ENCODE measurements around the gene ODF2.

DNA sequence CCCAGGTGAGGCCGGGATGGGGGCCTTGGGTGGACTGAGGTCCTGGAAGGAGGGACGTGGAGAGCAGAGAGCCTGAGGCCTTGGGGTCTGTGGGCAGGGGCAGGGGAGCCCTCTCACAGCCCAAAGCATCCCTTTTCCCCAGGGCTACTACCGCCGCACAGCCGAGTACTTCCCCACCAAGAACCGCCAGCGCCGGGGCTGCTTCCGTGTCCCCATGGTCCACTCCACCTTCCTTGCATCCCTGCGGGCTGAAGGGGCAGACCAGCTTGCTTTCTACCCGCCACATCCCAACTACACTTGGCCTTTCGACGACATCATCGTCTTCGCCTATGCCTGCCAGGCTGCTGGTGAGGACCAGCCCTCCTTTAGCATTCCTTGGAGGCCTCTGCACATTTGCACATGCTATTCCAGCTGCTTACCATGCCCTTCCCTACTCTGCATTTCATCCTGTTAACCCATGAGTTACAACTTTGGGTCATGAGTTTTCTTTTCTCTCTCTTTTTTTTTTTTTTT lies 31.5 kb upstream of the ODF2 start:
- TF ChIP-seq, protein P1, sequence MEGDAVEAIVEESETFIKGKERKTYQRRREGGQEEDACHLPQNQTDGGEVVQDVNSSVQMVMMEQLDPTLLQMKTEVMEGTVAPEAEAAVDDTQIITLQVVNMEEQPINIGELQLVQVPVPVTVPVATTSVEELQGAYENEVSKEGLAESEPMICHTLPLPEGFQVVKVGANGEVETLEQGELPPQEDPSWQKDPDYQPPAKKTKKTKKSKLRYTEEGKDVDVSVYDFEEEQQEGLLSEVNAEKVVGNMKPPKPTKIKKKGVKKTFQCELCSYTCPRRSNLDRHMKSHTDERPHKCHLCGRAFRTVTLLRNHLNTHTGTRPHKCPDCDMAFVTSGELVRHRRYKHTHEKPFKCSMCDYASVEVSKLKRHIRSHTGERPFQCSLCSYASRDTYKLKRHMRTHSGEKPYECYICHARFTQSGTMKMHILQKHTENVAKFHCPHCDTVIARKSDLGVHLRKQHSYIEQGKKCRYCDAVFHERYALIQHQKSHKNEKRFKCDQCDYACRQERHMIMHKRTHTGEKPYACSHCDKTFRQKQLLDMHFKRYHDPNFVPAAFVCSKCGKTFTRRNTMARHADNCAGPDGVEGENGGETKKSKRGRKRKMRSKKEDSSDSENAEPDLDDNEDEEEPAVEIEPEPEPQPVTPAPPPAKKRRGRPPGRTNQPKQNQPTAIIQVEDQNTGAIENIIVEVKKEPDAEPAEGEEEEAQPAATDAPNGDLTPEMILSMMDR (conservative IDR thresholded peaks at IDR 0.05; ENCODE audit: low read depth in 2 of 2): no peak
- TF ChIP-seq POLR2AphosphoS5 (IDR thresholded peaks at IDR 0.05; ENCODE audit: low read depth): no peak
- TF ChIP-seq, protein P2, sequence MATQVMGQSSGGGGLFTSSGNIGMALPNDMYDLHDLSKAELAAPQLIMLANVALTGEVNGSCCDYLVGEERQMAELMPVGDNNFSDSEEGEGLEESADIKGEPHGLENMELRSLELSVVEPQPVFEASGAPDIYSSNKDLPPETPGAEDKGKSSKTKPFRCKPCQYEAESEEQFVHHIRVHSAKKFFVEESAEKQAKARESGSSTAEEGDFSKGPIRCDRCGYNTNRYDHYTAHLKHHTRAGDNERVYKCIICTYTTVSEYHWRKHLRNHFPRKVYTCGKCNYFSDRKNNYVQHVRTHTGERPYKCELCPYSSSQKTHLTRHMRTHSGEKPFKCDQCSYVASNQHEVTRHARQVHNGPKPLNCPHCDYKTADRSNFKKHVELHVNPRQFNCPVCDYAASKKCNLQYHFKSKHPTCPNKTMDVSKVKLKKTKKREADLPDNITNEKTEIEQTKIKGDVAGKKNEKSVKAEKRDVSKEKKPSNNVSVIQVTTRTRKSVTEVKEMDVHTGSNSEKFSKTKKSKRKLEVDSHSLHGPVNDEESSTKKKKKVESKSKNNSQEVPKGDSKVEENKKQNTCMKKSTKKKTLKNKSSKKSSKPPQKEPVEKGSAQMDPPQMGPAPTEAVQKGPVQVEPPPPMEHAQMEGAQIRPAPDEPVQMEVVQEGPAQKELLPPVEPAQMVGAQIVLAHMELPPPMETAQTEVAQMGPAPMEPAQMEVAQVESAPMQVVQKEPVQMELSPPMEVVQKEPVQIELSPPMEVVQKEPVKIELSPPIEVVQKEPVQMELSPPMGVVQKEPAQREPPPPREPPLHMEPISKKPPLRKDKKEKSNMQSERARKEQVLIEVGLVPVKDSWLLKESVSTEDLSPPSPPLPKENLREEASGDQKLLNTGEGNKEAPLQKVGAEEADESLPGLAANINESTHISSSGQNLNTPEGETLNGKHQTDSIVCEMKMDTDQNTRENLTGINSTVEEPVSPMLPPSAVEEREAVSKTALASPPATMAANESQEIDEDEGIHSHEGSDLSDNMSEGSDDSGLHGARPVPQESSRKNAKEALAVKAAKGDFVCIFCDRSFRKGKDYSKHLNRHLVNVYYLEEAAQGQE (IDR thresholded peaks at IDR 0.05; ENCODE audit: unreplicated experiment): no peak
- TF ChIP-seq, protein P3, sequence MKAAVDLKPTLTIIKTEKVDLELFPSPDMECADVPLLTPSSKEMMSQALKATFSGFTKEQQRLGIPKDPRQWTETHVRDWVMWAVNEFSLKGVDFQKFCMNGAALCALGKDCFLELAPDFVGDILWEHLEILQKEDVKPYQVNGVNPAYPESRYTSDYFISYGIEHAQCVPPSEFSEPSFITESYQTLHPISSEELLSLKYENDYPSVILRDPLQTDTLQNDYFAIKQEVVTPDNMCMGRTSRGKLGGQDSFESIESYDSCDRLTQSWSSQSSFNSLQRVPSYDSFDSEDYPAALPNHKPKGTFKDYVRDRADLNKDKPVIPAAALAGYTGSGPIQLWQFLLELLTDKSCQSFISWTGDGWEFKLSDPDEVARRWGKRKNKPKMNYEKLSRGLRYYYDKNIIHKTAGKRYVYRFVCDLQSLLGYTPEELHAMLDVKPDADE (IDR thresholded peaks at IDR 0.05): no peak
- no peak for TF ChIP-seq EZH2 (IDR thresholded peaks at IDR 0.05; ENCODE audit: low read depth, unreplicated experiment)
- TF ChIP-seq STAT1 (IDR thresholded peaks at IDR 0.05; ENCODE audit: unreplicated experiment): no peak
- no peak for TF ChIP-seq JUNB (IDR thresholded peaks at IDR 0.05; ENCODE audit: unreplicated experiment)
- no peak for TF ChIP-seq CREB1 (CRISPR knock-in tag; IDR thresholded peaks at IDR 0.05; ENCODE audit: low read depth)
- TF ChIP-seq EZH2phosphoT487 (IDR thresholded peaks at IDR 0.05; ENCODE audit: unreplicated experiment): no peak
- TF ChIP-seq ZNF114 (CRISPR knock-in tag; IDR thresholded peaks at IDR 0.05): no peak
- no peak for TF ChIP-seq ZNF331 (CRISPR knock-in tag; IDR thresholded peaks at IDR 0.05; ENCODE audit: low read depth)
- TF ChIP-seq NANOG (IDR thresholded peaks at IDR 0.05; ENCODE audit: borderline replicate concordance): no peak

Data from GM23338 (cell line).